ENCODE results near the gene RAB28.
"Not testable (repeated sequence)": the region's sequence is repeated elsewhere in the genome, so short reads cannot be mapped to it uniquely, and the experiment has no call there.

The RAB28 gene

GRCh38 chr4:13445841-13446790 lies 38.0 kb downstream of the RAB28 start:
- no peak for DNase-seq

GRCh38 chr4:13441506-13441905 lies 42.6 kb downstream of the RAB28 start:
- DNase-seq, result no peak

GRCh38 chr4:13436962-13437361 lies 47.2 kb downstream of the RAB28 start:
- no peak for DNase-seq

GRCh38 chr4:13432453-13432852 lies 51.7 kb downstream of the RAB28 start:
- DNase-seq, result no peak

- DNase-seq, result no peak
Observed at GRCh38 chr4:13430834-13431568, 53.1 kb downstream of the RAB28 start.

DNA sequence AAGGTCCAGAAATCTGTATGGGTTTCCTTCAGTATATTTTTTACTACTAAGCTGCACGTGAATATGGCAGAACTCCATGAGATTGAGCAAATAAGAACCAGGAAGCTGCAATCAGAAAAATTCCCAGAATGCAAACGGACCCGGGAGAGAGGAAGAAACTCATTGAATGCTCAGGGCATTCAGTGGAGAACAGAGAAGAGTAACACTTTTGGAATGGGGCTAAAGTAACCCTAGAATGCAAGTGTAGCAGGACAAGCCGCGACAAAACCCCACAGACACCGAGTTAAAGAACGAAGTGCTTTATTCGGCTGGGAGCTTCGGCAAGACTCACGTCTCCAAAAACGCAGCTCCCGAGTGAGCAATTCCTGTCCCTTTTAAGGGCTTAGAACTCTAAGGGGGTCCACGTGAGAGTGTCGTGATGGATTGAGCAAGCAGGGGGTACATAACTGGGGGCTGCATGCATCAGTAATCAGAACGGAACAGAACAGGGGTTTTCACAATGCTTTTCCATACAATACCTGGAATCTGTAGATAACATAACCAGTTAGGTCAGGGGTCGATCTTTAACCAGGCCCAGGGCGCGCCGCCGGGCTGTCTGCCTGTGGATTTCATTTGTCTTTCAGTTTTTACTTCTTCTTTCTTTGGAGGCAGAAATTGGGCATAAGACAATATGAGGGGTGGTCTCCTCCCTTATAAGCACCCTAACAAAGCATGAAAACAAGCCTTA lies 56.4 kb downstream of the RAB28 start:
- no peak for DNase-seq

DNA sequence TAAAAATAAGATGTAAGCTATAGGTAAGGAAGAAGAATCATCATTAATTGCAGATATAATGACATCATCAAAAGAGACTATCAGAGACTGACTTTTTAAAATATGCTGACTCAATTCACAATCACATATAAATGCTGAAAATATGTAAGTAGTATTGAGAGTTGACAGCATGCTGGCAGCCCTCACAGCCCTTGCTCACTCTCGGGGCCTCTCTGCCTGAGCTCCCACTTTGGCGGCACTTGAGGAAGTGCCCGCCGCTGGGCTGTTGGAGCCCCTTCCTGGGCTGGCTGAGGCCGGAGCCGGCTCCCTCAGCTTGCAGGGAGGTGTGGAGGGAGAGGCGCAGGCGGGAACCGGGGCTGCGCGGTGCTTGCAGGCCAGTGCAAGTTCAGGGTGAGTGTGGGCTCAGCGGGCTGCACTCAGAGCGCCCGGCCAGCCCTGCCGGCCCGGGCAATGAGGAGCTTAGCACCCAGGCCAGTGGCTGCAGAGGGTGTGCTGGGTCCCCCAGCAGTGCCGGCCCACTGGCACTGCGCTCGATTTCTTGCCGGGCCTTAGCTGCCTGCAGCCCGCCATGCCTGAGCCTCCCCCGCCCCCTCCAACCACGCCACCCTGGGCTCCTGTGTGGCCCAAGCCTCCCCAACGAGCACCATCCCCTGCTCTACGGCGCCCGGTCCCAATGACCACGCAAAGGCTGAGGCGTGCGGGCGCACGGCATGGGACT lies 68.9 kb downstream of the RAB28 start:
- no peak for DNase-seq

DNA sequence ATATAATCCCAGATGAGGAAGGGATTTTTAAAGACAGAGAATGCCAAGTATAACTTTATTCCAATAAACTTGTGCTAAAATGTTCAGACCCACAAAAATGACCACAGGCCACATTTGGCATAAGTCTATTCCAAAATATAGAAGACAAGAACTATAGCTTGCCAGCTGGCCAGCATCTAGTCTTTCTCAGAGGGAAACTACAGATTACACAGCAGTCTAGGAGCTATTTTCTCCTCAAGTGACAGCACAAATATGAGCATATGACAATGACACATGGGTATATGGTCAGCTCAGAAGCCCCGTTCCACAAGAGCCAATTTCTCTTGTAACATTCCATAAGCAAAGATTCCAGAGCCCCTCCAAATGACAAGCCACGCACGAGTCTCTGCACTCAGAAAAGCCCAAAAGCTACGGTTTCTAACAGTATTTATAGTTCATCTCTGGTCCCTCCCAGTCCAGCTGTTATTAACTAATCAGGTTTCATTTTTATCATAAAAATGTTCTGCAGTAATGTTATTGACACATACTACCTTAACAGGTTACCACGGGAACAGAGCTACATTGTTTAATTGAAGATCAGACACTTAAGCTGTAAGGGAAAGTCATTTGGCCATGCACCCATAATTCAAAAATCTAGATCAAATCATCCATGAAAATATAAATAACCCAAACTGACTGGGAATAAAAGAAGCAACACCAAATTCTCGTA lies 70.3 kb downstream of the RAB28 start:
- no peak for DNase-seq

DNA sequence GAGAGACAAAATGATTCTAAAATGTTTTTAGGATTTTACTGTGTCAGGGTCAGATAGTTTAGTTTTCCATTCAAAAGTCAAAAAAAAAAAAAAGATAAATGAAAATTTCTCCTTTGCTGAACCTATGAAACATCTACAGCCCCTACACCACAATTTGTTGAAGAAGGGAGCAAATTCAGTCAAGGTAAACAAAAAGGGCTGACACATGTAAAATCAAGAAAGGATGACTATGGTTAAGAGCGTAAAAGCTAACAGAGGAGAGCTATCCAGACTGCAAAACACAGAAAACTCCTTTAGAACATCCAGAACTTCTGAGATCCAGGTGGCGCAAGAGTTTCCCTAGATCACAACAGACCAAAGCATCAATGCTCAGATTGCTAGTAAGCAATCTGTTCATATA lies 72.2 kb downstream of the RAB28 start:
- DNase-seq, result no peak

- no peak for DNase-seq
Observed at GRCh38 chr4:13409324-13409723, 74.8 kb downstream of the RAB28 start.

GRCh38 chr4:13406156-13406555 lies 78.0 kb downstream of the RAB28 start:
- not testable (repeated sequence) for DNase-seq

GRCh38 chr4:13403833-13404232 lies 80.3 kb downstream of the RAB28 start:
- DNase-seq, result no peak

DNA sequence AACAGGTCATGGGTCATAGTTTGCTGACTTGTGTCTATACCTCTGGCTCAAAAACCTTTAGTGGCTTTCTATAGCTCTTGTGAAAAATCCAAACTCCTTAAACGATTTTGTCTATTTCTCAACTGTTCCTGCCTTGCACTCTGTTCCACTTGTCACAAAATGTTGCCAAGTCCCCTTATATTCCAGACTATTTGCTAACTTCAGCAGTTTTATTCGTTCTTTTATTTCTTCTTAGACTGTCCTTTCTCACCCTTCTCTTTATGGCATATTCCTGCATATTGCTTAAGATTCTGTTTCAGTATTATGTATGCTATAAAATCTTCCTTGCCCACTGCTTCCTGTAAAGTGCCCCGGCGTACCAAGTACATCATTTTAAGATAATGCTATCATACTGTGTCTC lies 80.8 kb downstream of the RAB28 start:
- DNase-seq, result no peak

- no peak for DNase-seq
Observed at GRCh38 chr4:13399257-13399656, 84.9 kb downstream of the RAB28 start.

DNA sequence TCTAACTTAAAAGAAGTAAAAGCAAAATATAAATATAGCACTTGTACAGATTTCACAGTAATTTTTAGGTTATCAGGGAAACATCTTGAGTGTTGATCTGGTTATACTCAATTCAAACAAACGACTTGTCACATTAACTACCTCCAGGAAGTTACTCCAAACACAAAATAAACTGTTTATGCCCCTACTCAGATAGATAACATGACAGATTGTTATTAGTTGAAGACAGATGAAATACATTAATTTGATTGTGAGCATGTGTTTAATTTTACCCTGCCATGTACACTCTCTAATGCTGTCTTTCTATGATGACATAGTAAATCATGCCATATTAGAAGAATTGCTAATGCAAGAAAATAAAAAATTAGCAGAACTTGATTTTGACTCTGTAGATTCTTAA lies 88.0 kb downstream of the RAB28 start:
- DNase-seq, result no peak

DNA sequence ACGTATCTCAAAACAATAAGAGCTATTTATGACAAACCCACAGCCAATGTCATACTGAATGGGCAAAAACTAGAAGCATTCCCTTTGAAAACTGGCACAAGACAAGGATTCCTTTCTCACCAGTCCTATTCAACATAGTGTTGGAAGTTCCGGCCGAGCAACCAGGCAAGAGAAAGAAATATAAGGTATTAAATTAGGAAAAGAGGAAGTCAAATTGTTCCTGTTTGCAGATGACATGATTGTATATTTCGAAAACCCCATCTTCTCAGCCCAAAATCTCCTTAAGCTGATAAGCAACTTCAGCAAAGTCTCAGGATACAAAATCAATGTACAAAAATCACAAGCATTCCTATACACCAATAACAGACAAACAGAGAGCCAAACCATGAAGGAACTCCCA lies 94.2 kb downstream of the RAB28 start:
- not testable (repeated sequence) for DNase-seq

- DNase-seq, result no peak
Observed at GRCh38 chr4:13386405-13387107, 97.6 kb downstream of the RAB28 start.

- DNase-seq, result no peak
Observed at GRCh38 chr4:13384055-13384454, 100.1 kb downstream of the RAB28 start.

GRCh38 chr4:13378973-13379759 lies 105.0 kb downstream of the RAB28 start:
- no peak for DNase-seq

GRCh38 chr4:13371048-13371447 lies 113.1 kb downstream of the RAB28 start:
- DNase-seq, result no peak

GRCh38 chr4:13368217-13368616 lies 115.9 kb downstream of the RAB28 start:
- no peak for DNase-seq

Data from 8988T (cell line).